Pancreas (tissue), 10 donors: ENCODE measurements around the gene DOK7. TPM values are rescaled to one million over a fixed set of nuclear protein-coding genes. Genes with fewer than 3 reads are reported as not detected.

Source experiments
- ATAC-seq, 4 donors: fragments of 200-7000 bp; cut with Tn5 transposase; one replicate each; pipeline versions ENCODE4 v1.8.0 to v1.9.1; 2020; ENCODE audit warnings: mild to moderate bottlenecking in 4 of 4, moderate library complexity in 4 of 4
- DNase-seq, 6 donors: peaks; one replicate each; pipeline ENCODE4 v3.0.0-alpha.2; 2020
- FAIRE-seq: peaks from 2 replicates; lab custom pipeline; 2012; peaks lifted over from hg19 to GRCh38; lab: Jason Lieb, UNC
- H3K27ac ChIP-seq, 4 donors: fragments of 200-600 bp; sonication (generic); 1 replicate in 3 of 4; 2 replicates in 1 of 4; pipeline versions ENCODE4 v1.5.0 to v1.8.0; 2020
- H3K27me3 ChIP-seq, 4 donors: fragments of 200-600 bp; one replicate each; pipeline ENCODE4 v1.8.0; 2021
- H3K36me3 ChIP-seq, 3 donors: fragments of 200-600 bp; sonication (generic) in 1 of 3; one replicate each; pipeline versions ENCODE4 v1.5.0 to v1.8.0; 2020 to 2021
- H3K4me1 ChIP-seq, 3 donors: fragments of 200-600 bp; one replicate each; pipeline ENCODE4 v1.8.0; 2021
- H3K4me3 ChIP-seq, 4 donors: fragments of 200-600 bp; sonication (generic) in 2 of 4; one replicate each; pipeline versions ENCODE4 v1.5.0 to v1.8.0; 2020 to 2021
- H3K9me3 ChIP-seq, 4 donors: fragments of 200-600 bp; one replicate each; pipeline ENCODE4 v1.8.0; 2021
- CTCF ChIP-seq, 4 donors: fragments of 200-600 bp; sonication (generic) in 3 of 4; IDR thresholded peaks; one replicate each; pipeline versions ENCODE4 v1.5.0 to v1.8.0; 2021; ENCODE audit warnings: antibody characterized with exemption in 4 of 4
- WGBS, 2 donors: extraction: QIAGEN DNeasy Blood & Tissue Kit; methylation state at CpG; one replicate each; pipeline ENCODE4 v1.1.7; 2013; 5-methylcytosine and 5-hydroxymethylcytosine counted together
- intact Hi-C, 3 donors: fragments of 100-400 bp; cut with DNase I; formaldehyde crosslinking; loops; one replicate each; pipeline versions ENCODE4 v1.11.1 to v1.14.2; 2022
- polyA plus RNA-seq, 2 donors: library from polyadenylated mRNA; stranded (reverse); fragments of 200-250 nt; gene quantifications; one replicate each; pipeline ENCODE4 v1.2.3, GENCODE V29; 2013
- total RNA-seq, 6 donors: library from RNA; stranded (reverse); fragmentation: NEBNext Ultra II Directional in 4 of 6; extraction: Animal tissue kit (Norgen Biotek cat#: 25700) in 4 of 6; gene quantifications; one replicate each; pipeline versions ENCODE4 v1.2.1 to v1.2.4, GENCODE V29; 2021 to 2023
- donor health status: healthy with polysubstance abuse.
- donor health status: DM: no; HTN: no; CAD: no; lungs with moderate emphysema.
- donor health status: DM: no; HTN: no; CAD: no.
- donor health status: control.
- donor health status: control.
- donor health status: Bipolar disorder and iron deficiency.
- donor health status: DM: yes; HTN: yes; CAD: no.
- donor health status: DM: no; HTN: no; CAD: no.
- donor health status: DM: no; HTN: no; CAD: no.
- donor health status: DM: yes; HTN: yes; CAD: no.

The DOK7 gene
- total and polyA plus RNA-seq, 8 donors: 2.5 to 8.0 (median 4.2) TPM

GRCh38 chr4:3476341-3476747 is 13.2 kb downstream of the DOK7 start:
- Histone ChIP-seq H3K36me3 (peaks cover 0 to 7% (median 0%) of the 10 kb centered on the region in 3 donors), H3K27me3 (no peaks in the 10 kb centered on the region), H3K4me3 (no peak overlapping the region), H3K9me3 (no peaks in the 10 kb centered on the region), H3K4me1 (peaks cover 9 to 15% (median 14%) of the 10 kb centered on the region in 3 donors), H3K27ac (no peak overlapping the region)
- TF ChIP-seq CTCF (IDR thresholded peaks at IDR 0.05): no peak
- no peak for FAIRE-seq
- peak in 2 of 6 donors; percentile 28 to 72 for DNase-seq
- intact Hi-C loops: loop anchor here in 1 of 3 donors (10.0 kb wide), 1 partner anchor 132 kb away; no protein-coding TSS in a partner anchor
- 94 to 95% methylated on average over 22 of the region's 22 CpGs for WGBS, 2 donors
- ATAC-seq: no peak

- H3K4me3 ChIP-seq: no peak overlapping the region
- peaks cover 0 to 7% (median 0%) of the 10 kb centered on the region in 3 donors for H3K36me3 ChIP-seq
- peaks cover 6 to 9% (median 8%) of the 10 kb centered on the region in 3 donors for H3K4me1 ChIP-seq
- WGBS, 2 donors: 95 to 97% methylated on average over 25 to 27 of the region's 27 CpGs
- peak in 2 of 6 donors; percentile 25 to 74 for DNase-seq
- no peaks in the 10 kb centered on the region for H3K27me3 ChIP-seq
- H3K27ac ChIP-seq: no peak overlapping the region
- no peak for ATAC-seq
- FAIRE-seq: no peak
- H3K9me3 ChIP-seq: no peaks in the 10 kb centered on the region
- intact Hi-C loops: loop anchor here in 1 of 3 donors (10.0 kb wide), 1 partner anchor 132 kb away; no protein-coding TSS in a partner anchor
- TF ChIP-seq CTCF (IDR thresholded peaks at IDR 0.05): no peak
Measured at GRCh38 chr4:3476936-3477749, 14.0 kb downstream of the DOK7 start.

- Histone ChIP-seq H3K27ac (no peak overlapping the region), H3K27me3 (no peaks in the 10 kb centered on the region), H3K9me3 (no peaks in the 10 kb centered on the region), H3K4me3 (no peak overlapping the region), H3K4me1 (peaks cover 2 to 5% (median 2%) of the 10 kb centered on the region in 3 donors), H3K36me3 (peaks cover 0 to 7% (median 0%) of the 10 kb centered on the region in 3 donors)
- ATAC-seq (no peak), FAIRE-seq (no peak), DNase-seq (peak in 1 of 6 donors; percentile 50)
- 88 to 94% methylated on average over 19 to 23 of the region's 23 CpGs for WGBS, 2 donors
- intact Hi-C loops: loop anchor here in 1 of 3 donors (10.0 kb wide), 1 partner anchor 133 kb away; no protein-coding TSS in a partner anchor
- no peak for TF ChIP-seq CTCF (IDR thresholded peaks at IDR 0.05)
Measured at GRCh38 chr4:3477750-3478430, 14.8 kb downstream of the DOK7 start.

GRCh38 chr4:3478446-3479357 is 15.6 kb downstream of the DOK7 start:
- Histone ChIP-seq H3K27ac (no peak overlapping the region), H3K4me1 (no peaks in the 10 kb centered on the region), H3K9me3 (no peaks in the 10 kb centered on the region), H3K27me3 (no peaks in the 10 kb centered on the region), H3K4me3 (no peak overlapping the region), H3K36me3 (peaks cover 0 to 7% (median 0%) of the 10 kb centered on the region in 3 donors)
- 89 to 94% methylated on average over 35 of the region's 35 CpGs for WGBS, 2 donors
- intact Hi-C loops: loop anchor here in 1 of 3 donors (10.0 kb wide), 1 partner anchor 134 kb away; no protein-coding TSS in a partner anchor
- FAIRE-seq (no peak), DNase-seq (peak in 2 of 6 donors; percentile 23 to 71), ATAC-seq (no peak)
- no peak for TF ChIP-seq CTCF (IDR thresholded peaks at IDR 0.05)
